H1 (cell line): ENCODE results near the gene BNIP2. TPM values are rescaled to one million over a fixed set of nuclear protein-coding genes. Genes with fewer than 3 reads are reported as not detected.

Source experiments
- CTCF ChIA-PET: fragments of 300-600 bp; sonication (Branson Sonifier 250); formaldehyde crosslinking; loops from one replicate; lab custom pipeline; 2021; ENCODE audit not compliant: partially characterized antibody; lab: Charles Lee
- POLR2A ChIA-PET: fragments of 300-600 bp; sonication (Branson Sonifier 250); formaldehyde crosslinking; loops from one replicate; lab custom pipeline; 2021; ENCODE audit warnings: inconsistent platforms; ENCODE audit not compliant: partially characterized antibody; lab: Charles Lee
- DNase-seq, 2 experiments: peaks; one replicate each; pipeline versions ENCODE4 v3.0.0 to v3.0.0-alpha.2; 2010 to 2022; ENCODE audit warnings: low spot score in 2 of 2, low read depth in 1 of 2, mixed read lengths in 1 of 2
- FAIRE-seq: peaks from 2 replicates; lab custom pipeline; 2011; peaks lifted over from hg19 to GRCh38; lab: Jason Lieb, UNC
- H2AFZ ChIP-seq: 2 replicates; pipeline ENCODE4 v1.8.1; 2012; ENCODE audit warnings: low read length, inconsistent platforms
- H2AK5ac ChIP-seq: 2 replicates; pipeline ENCODE4 v1.6.1; 2013; ENCODE audit warnings: low read depth, low read length
- H2BK120ac ChIP-seq: replicated peaks from 2 replicates; pipeline ENCODE3; 2013; ENCODE audit warnings: low read depth, low read length, inconsistent platforms
- H2BK12ac ChIP-seq: 2 replicates; pipeline ENCODE4 v1.6.1; 2013; ENCODE audit warnings: low read depth, low read length
- H2BK15ac ChIP-seq: 2 replicates; pipeline ENCODE4 v1.6.1; 2013; ENCODE audit warnings: low read length
- H2BK20ac ChIP-seq: 2 replicates; pipeline ENCODE4 v1.6.1; 2013; ENCODE audit warnings: low read length
- H2BK5ac ChIP-seq: 2 replicates; pipeline ENCODE4 v1.6.1; 2013; ENCODE audit warnings: low read depth, low read length
- H3K14ac ChIP-seq: 2 replicates; pipeline ENCODE4 v1.6.1; 2013; ENCODE audit warnings: inconsistent platforms; ENCODE audit not compliant: insufficient read length
- H3K18ac ChIP-seq: 2 replicates; pipeline ENCODE4 v1.6.1; 2013; ENCODE audit warnings: low read length; ENCODE audit errors: extremely low read depth
- H3K23ac ChIP-seq: 2 replicates; pipeline ENCODE4 v1.6.1; 2013; ENCODE audit warnings: inconsistent platforms; ENCODE audit not compliant: insufficient read length
- H3K23me2 ChIP-seq: 2 replicates; pipeline ENCODE4 v1.6.1; 2013; ENCODE audit warnings: low read depth, low read length
- H3K27ac ChIP-seq: 2 replicates; pipeline ENCODE4 v1.6.1; 2011; ENCODE audit warnings: low read depth, low read length, inconsistent platforms
- H3K27me3 ChIP-seq, 4 experiments: replicated peaks in 1 of 4; 1 replicate in 1 of 4; 2 replicates in 3 of 4; pipeline versions ENCODE4 v1.6.1 to v1.8.1; 2011 to 2013; ENCODE audit warnings: low read length in 3 of 4, mild to moderate bottlenecking in 3 of 4, inconsistent platforms in 2 of 4, mixed read lengths in 2 of 4, moderate library complexity in 1 of 4; ENCODE audit not compliant: control insufficient read depth in 3 of 4, insufficient read depth in 3 of 4; ENCODE audit errors: extremely low read depth in 1 of 4
- H3K36me3 ChIP-seq, 4 experiments: 2 replicates each; pipeline versions ENCODE4 v1.6.1 to v1.8.1; 2011 to 2013; ENCODE audit warnings: mild to moderate bottlenecking in 4 of 4, low read length in 3 of 4, moderate library complexity in 2 of 4, control low read depth in 1 of 4, inconsistent platforms in 1 of 4; ENCODE audit not compliant: insufficient read depth in 4 of 4, control insufficient read depth in 2 of 4
- H3K4ac ChIP-seq: replicated peaks from 2 replicates; pipeline ENCODE3; 2013; ENCODE audit warnings: low read length, low read depth, mixed read lengths, inconsistent platforms; ENCODE audit not compliant: insufficient read length
- H3K4me1 ChIP-seq, 4 experiments: replicated peaks in 1 of 4; 1 replicate in 1 of 4; 2 replicates in 3 of 4; pipeline versions ENCODE4 v1.6.1 to v1.8.1; 2011 to 2013; ENCODE audit warnings: low read length in 3 of 4, inconsistent platforms in 2 of 4, mixed read lengths in 1 of 4; ENCODE audit not compliant: insufficient read depth in 4 of 4, control insufficient read depth in 3 of 4
- H3K4me2 ChIP-seq, 2 experiments: 2 replicates each; pipeline versions ENCODE4 v1.6.1 to v1.8.1; 2011 to 2013; ENCODE audit warnings: low read depth in 2 of 2, low read length in 2 of 2, control low read depth in 1 of 2, inconsistent platforms in 1 of 2, mild to moderate bottlenecking in 1 of 2; ENCODE audit not compliant: insufficient read depth in 1 of 2
- H3K4me3 ChIP-seq, 4 experiments: fragments of 200-600, 300-600 bp in 1 of 4; sonication (generic), shearing (Covaris generic), sonication (Bioruptor Twin) in 1 of 4; 2 replicates each; pipeline versions ENCODE4 v1.5.1 to v1.8.1; 2011 to 2016; ENCODE audit warnings: low read length in 4 of 4, low read depth in 3 of 4, control low read depth in 2 of 4, inconsistent platforms in 2 of 4, mild to moderate bottlenecking in 2 of 4, mixed read lengths in 1 of 4, moderate library complexity in 1 of 4; ENCODE audit not compliant: insufficient read depth in 2 of 4; ENCODE audit errors: extremely low read depth in 1 of 4
- H3K56ac ChIP-seq: replicated peaks from 2 replicates; pipeline ENCODE3; 2013; ENCODE audit warnings: low read depth, mild to moderate bottlenecking, mixed read lengths, low read length, inconsistent platforms; ENCODE audit not compliant: insufficient read length
- H3K79me1 ChIP-seq: 2 replicates; pipeline ENCODE4 v1.6.1; 2013; ENCODE audit warnings: low read depth, low read length, control low read depth
- H3K79me2 ChIP-seq, 2 experiments: 2 replicates each; pipeline versions ENCODE4 v1.6.1 to v1.8.1; 2012 to 2013; ENCODE audit warnings: low read length in 2 of 2, mild to moderate bottlenecking in 2 of 2, inconsistent platforms in 1 of 2; ENCODE audit not compliant: insufficient read depth in 2 of 2, control insufficient read depth in 1 of 2
- H3K9ac ChIP-seq, 4 experiments: replicated peaks in 1 of 4; 1 replicate in 1 of 4; 2 replicates in 3 of 4; pipeline versions ENCODE4 v1.6.1 to v1.8.1; 2011 to 2013; ENCODE audit warnings: low read depth in 3 of 4, low read length in 3 of 4, control low read depth in 2 of 4, mild to moderate bottlenecking in 2 of 4, moderate library complexity in 2 of 4, inconsistent platforms in 1 of 4; ENCODE audit errors: extremely low read depth in 1 of 4
- H3K9me3 ChIP-seq, 2 experiments: 2 replicates each; pipeline versions ENCODE4 v1.6.1 to v1.8.1; 2012 to 2013; ENCODE audit warnings: mild to moderate bottlenecking in 2 of 2, moderate library complexity in 2 of 2, control low read depth in 1 of 2, inconsistent platforms in 1 of 2, low read depth in 1 of 2, low read length in 1 of 2, mixed read lengths in 1 of 2; ENCODE audit not compliant: insufficient read depth in 2 of 2
- H4K20me1 ChIP-seq, 2 experiments: replicated peaks in 1 of 2; 2 replicates each; pipeline versions ENCODE3 to v1.8.1; 2011 to 2013; ENCODE audit warnings: inconsistent platforms in 2 of 2, low read length in 2 of 2, mild to moderate bottlenecking in 1 of 2; ENCODE audit not compliant: insufficient read depth in 2 of 2, control insufficient read depth in 1 of 2
- H4K5ac ChIP-seq: 2 replicates; pipeline ENCODE4 v1.6.1; 2013; ENCODE audit warnings: low read length, low read depth, mixed read lengths, inconsistent platforms; ENCODE audit not compliant: insufficient read length
- H4K8ac ChIP-seq: 2 replicates; pipeline ENCODE4 v1.8.0; 2013; ENCODE audit warnings: mild to moderate bottlenecking, moderate library complexity, low read length, inconsistent platforms; ENCODE audit not compliant: insufficient read depth; ENCODE audit errors: extremely low read depth
- H4K91ac ChIP-seq: replicated peaks from 2 replicates; pipeline ENCODE3; 2013; ENCODE audit warnings: low read length, mixed read lengths, inconsistent platforms; ENCODE audit not compliant: insufficient read length
- ASH2L ChIP-seq: fragments of 200-600, 300-600 bp; sonication (generic); IDR thresholded peaks from one replicate; pipeline ENCODE4 v1.7.1; 2017; ENCODE audit warnings: low read length
- BACH1 ChIP-seq: IDR thresholded peaks from 2 replicates; pipeline ENCODE4 v1.6.1; 2012; ENCODE audit warnings: low read length, improper control_type of control experiment
- BRCA1 ChIP-seq: IDR thresholded peaks from 2 replicates; pipeline ENCODE4 v1.6.1; 2012; ENCODE audit warnings: low read depth, low read length, improper control_type of control experiment
- CBX5 ChIP-seq: fragments of 300-800, 300-1000 bp; sonication (generic); IDR thresholded peaks from 2 replicates; pipeline ENCODE4 v1.7.1; 2016; ENCODE audit warnings: antibody characterized with exemption, low read length, low read depth
- CBX8 ChIP-seq: fragments of 300-800, 300-1000 bp; sonication (generic); IDR thresholded peaks from 2 replicates; pipeline ENCODE4 v1.7.1; 2016; ENCODE audit warnings: low read depth, low read length, borderline replicate concordance
- GTF2F1 ChIP-seq: IDR thresholded peaks from 2 replicates; pipeline ENCODE4 v1.6.1; 2012; ENCODE audit warnings: low read depth, low read length, improper control_type of control experiment, borderline replicate concordance
- KDM1A ChIP-seq: fragments of 200-600, 300-600 bp; sonication (generic); IDR thresholded peaks from 2 replicates; pipeline ENCODE4 v1.7.1; 2016; ENCODE audit warnings: mild to moderate bottlenecking, low read length, borderline replicate concordance
- NANOG ChIP-seq: IDR thresholded peaks from 2 replicates; pipeline ENCODE4 v1.6.1; 2011; ENCODE audit warnings: low read length, low read depth, mild to moderate bottlenecking, inconsistent platforms; ENCODE audit not compliant: insufficient read depth, poor library complexity, severe bottlenecking
- NRF1 ChIP-seq: IDR thresholded peaks from 2 replicates; pipeline ENCODE4 v1.6.1; 2011; ENCODE audit warnings: mild to moderate bottlenecking, low read depth, low read length, improper control_type of control experiment
- PHF8 ChIP-seq: fragments of 200-600 bp; sonication (generic); conservative IDR thresholded peaks from 2 replicates; pipeline ENCODE4 v1.7.1; 2012; ENCODE audit warnings: low read depth, mild to moderate bottlenecking, inconsistent platforms, low read length, moderate library complexity
- SIN3A ChIP-seq, 2 experiments: IDR thresholded peaks in 1 of 2; conservative IDR thresholded peaks in 1 of 2; 2 replicates each; pipeline ENCODE4 v1.6.1; 2011 to 2012; ENCODE audit warnings: low read length in 2 of 2, improper control_type of control experiment in 1 of 2, low read depth in 1 of 2, mild to moderate bottlenecking in 1 of 2
- SP4 ChIP-seq: IDR thresholded peaks from 2 replicates; pipeline ENCODE4 v1.6.1; 2012; ENCODE audit warnings: low read length, inconsistent platforms
- SRF ChIP-seq: IDR thresholded peaks from 2 replicates; pipeline ENCODE4 v1.6.1; 2011; ENCODE audit warnings: mild to moderate bottlenecking, low read depth, low read length, moderate library complexity
- TCF12 ChIP-seq: IDR thresholded peaks from 2 replicates; pipeline ENCODE4 v1.6.1; 2011; ENCODE audit warnings: low read depth, mild to moderate bottlenecking, low read length
- WGBS, 2 experiments: shearing (Covaris generic) in 1 of 2; methylation state at CpG; one replicate each; pipeline versions ENCODE4 v1.1.6 to v1.1.7; 2013 to 2015; ENCODE audit warnings: low lambda C conversion rate in 2 of 2, mixed read lengths in 2 of 2, inconsistent platforms in 1 of 2, low coverage in 1 of 2, missing lambda C conversion rate in 1 of 2; ENCODE audit not compliant: insufficient replicate concordance in 2 of 2, insufficient coverage in 1 of 2, insufficient read length in 1 of 2; ENCODE audit errors: extremely low coverage in 1 of 2, missing lambda C conversion rate in 1 of 2; 5-methylcytosine and 5-hydroxymethylcytosine counted together
- polyA plus RNA-seq, 7 experiments: library from polyadenylated mRNA; depleted of rRNA in 3 of 7; stranded (reverse) in 5 of 7; unstranded in 2 of 7; fragments of >200 nt in 5 of 7; fragments of 200-250 nt in 2 of 7; gene quantifications; 1 replicate in 5 of 7; 2 replicates in 1 of 7; 4 replicates in 1 of 7; pipeline versions ENCODE4 v1.2.1 to v1.2.3, GENCODE V29; 2011 to 2013; ENCODE audit warnings: missing spikeins in 2 of 7, mixed read lengths in 2 of 7
- total RNA-seq: library from RNA; stranded (reverse); fragmentation: NEBNext Ultra II Directional; extraction: Animal tissue kit (Norgen Biotek cat#: 25700); gene quantifications from 2 replicates; pipeline ENCODE4 v1.2.1, GENCODE V29; 2021
- TF ChIP-seq, protein P1 (sequence below): IDR thresholded peaks from 2 replicates; pipeline ENCODE4 v1.6.1; 2011; ENCODE audit warnings: low read depth, mild to moderate bottlenecking, low read length; ENCODE audit not compliant: insufficient read depth

The BNIP2 gene
- total and polyA plus RNA-seq, 2 of the 8 experiments (the other 6 are each of a cell fraction or from before 2014, with no cell fraction given) = 11.8 to 40.6 TPM

DNA sequence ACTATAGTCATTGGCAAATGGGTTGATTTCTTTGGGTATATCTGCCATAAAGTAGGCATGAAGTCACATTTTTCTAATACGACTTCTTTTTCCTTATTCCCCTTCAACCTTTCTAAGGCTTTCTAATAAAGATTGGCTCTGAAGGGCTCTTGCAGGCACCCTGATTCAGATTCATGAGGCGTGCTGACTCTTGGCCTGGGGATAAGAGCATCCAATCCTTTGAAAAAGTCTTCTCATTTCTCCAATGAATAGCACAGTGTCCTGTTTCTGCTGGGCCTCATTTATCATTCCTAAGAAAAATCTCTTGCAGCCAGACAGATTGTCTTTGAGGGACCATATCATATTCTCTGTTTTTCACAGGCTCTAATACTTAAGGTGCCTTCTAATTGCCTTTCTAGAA is 32.3 kb upstream of the BNIP2 start:
- Histone ChIP-seq H3K4ac (no peak overlapping the region), H4K91ac (no peak overlapping the region), H4K20me1 (no peaks in the 10 kb centered on the region), H3K27me3 (no peaks in the 10 kb centered on the region), H3K9me3 (no peaks in the 10 kb centered on the region), H2BK15ac (no peak overlapping the region), H2BK20ac (no peak overlapping the region), H4K8ac (no peak overlapping the region), H3K4me3 (no peak overlapping the region), H2BK12ac (no peak overlapping the region), H2AFZ (no peak overlapping the region), H3K56ac (no peak overlapping the region), H2BK120ac (no peak overlapping the region), H3K18ac (no peak overlapping the region), H4K5ac (no peak overlapping the region), H3K23ac (no peak overlapping the region), H3K79me2 (no peaks in the 10 kb centered on the region), H2AK5ac (no peak overlapping the region), H3K23me2 (no peaks in the 10 kb centered on the region), H3K79me1 (no peaks in the 10 kb centered on the region), H2BK5ac (no peak overlapping the region), H3K4me2 (no peak overlapping the region), H3K9ac (no peak overlapping the region), H3K36me3 (no peaks in the 10 kb centered on the region), H3K27ac (no peak overlapping the region), H3K14ac (no peak overlapping the region), H3K4me1 (no peaks in the 10 kb centered on the region)
- no peak for DNase-seq
- 84% methylated on average over 2 of the region's 2 CpGs; no CpG with 5 or more reads in 1 of the 2 experiments for WGBS, 2 experiments
- ChIA-PET POLR2A (no interaction called here), CTCF (interaction anchor here (1.6 kb wide), 1 partner anchor 44 kb away, joined by 4 read pairs; no protein-coding TSS in a partner anchor)
- no peak for FAIRE-seq
- TF ChIP-seq SRF = no peak
- TF ChIP-seq ASH2L = no peak
- no peak for TF ChIP-seq TCF12
- TF ChIP-seq NRF1 = no peak
- TF ChIP-seq, protein P1, sequence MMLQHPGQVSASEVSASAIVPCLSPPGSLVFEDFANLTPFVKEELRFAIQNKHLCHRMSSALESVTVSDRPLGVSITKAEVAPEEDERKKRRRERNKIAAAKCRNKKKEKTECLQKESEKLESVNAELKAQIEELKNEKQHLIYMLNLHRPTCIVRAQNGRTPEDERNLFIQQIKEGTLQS = no peak
- no peak for TF ChIP-seq BRCA1
- TF ChIP-seq NANOG = no peak
- TF ChIP-seq BACH1 = no peak
- no peak for TF ChIP-seq PHF8
- TF ChIP-seq GTF2F1 = no peak
- no peak for TF ChIP-seq SIN3A (conservative IDR thresholded peaks at IDR 0.05 in 1 of 2, IDR thresholded peaks at IDR 0.05 in 1 of 2; ENCODE audit: low read depth in 1 of 2, low read length in 2 of 2)
- TF ChIP-seq CBX5 = no peak
- TF ChIP-seq SP4 = no peak
- TF ChIP-seq KDM1A = no peak
- no peak for TF ChIP-seq CBX8
